GM12878 (cell line): Measurements from ENCODE around the gene RBSN. TPM values are rescaled to one million over a fixed set of nuclear protein-coding genes. Genes with fewer than 3 reads are reported as not detected.
A peak's percentile ranks its signal among the peaks of the same experiment; 100 is the strongest.

Source experiments
- ATF2 ChIP-seq: IDR thresholded peaks from 2 replicates; pipeline ENCODE4 v1.6.1; 2012; ENCODE audit warnings: low read length, inconsistent platforms
- ATF7 ChIP-seq: fragments of 450-650 bp; IDR thresholded peaks from 2 replicates; pipeline ENCODE4 v1.6.1; 2016; ENCODE audit warnings: low read depth, mild to moderate bottlenecking
- CBX3 ChIP-seq: fragments of 200-600 bp; sonication (generic); IDR thresholded peaks from 2 replicates; pipeline ENCODE4 v1.6.1; 2016; ENCODE audit warnings: low read depth, borderline replicate concordance
- FOXM1 ChIP-seq: IDR thresholded peaks from 2 replicates; pipeline ENCODE4 v1.6.1; 2012; ENCODE audit warnings: low read depth, mild to moderate bottlenecking, inconsistent platforms, low read length, moderate library complexity
- GATAD2B ChIP-seq: fragments of 450-650 bp; conservative IDR thresholded peaks from 2 replicates; pipeline ENCODE4 v1.6.1; 2017; ENCODE audit warnings: low read depth, mild to moderate bottlenecking, moderate library complexity
- HCFC1 ChIP-seq: fragments of 150-350 bp; IDR thresholded peaks from 2 replicates; pipeline ENCODE4 v1.6.1; 2014; ENCODE audit warnings: low read length
- IKZF2 ChIP-seq, 2 experiments: fragments of 450-650 bp; IDR thresholded peaks; 2 replicates each; pipeline ENCODE4 v1.6.1; 2017; ENCODE audit warnings: mild to moderate bottlenecking in 2 of 2, moderate library complexity in 2 of 2
- JUNB ChIP-seq: IDR thresholded peaks from 2 replicates; pipeline ENCODE4 v1.6.1; 2016; ENCODE audit warnings: antibody characterized with exemption, mild to moderate bottlenecking
- PAX5 ChIP-seq: IDR thresholded peaks from 2 replicates; pipeline ENCODE4 v1.6.1; 2011; ENCODE audit warnings: low read depth, low read length, borderline replicate concordance
- POLR2A ChIP-seq: IDR thresholded peaks from 2 replicates; pipeline ENCODE4 v1.6.1; 2011; ENCODE audit warnings: low read depth, mild to moderate bottlenecking, low read length
- POLR2AphosphoS2 ChIP-seq: IDR thresholded peaks from 2 replicates; pipeline ENCODE4 v1.6.1; 2011; ENCODE audit warnings: low read depth, mild to moderate bottlenecking, low read length, improper control_type of control experiment, moderate library complexity
- SIN3A ChIP-seq: IDR thresholded peaks from 2 replicates; pipeline ENCODE4 v1.6.1; 2012; ENCODE audit warnings: low read depth, low read length, improper control_type of control experiment
- SUZ12 ChIP-seq: fragments of 200-600 bp; sonication (generic); IDR thresholded peaks from one replicate; pipeline ENCODE4 v1.6.1; 2018; ENCODE audit warnings: antibody characterized with exemption, mild to moderate bottlenecking; ENCODE audit not compliant: unreplicated experiment
- ZBTB11 ChIP-seq: fragments of 450-650 bp; formaldehyde crosslinking; IDR thresholded peaks from 2 replicates; pipeline ENCODE4 v1.5.0; 2022; ENCODE audit warnings: mild to moderate bottlenecking, missing genetic modification characterization
- ZNF687 ChIP-seq: fragments of 450-650 bp; IDR thresholded peaks from 2 replicates; pipeline ENCODE4 v1.6.1; 2017; ENCODE audit warnings: mild to moderate bottlenecking, moderate library complexity
- polyA plus RNA-seq, 11 experiments: library from polyadenylated mRNA; depleted of rRNA in 4 of 11; unstranded in 6 of 11; stranded (reverse) in 5 of 11; fragments of >200 nt; fragmentation: Nextera tagmentation in 4 of 11; fragmentation: Illumina TruSeq in 1 of 11; extraction: Ambion mirVana in 4 of 11; extraction: Trizol in 1 of 11; gene quantifications; 1 replicate in 1 of 11; 2 replicates in 10 of 11; pipeline versions ENCODE4 v1.2.1 to v1.2.3, GENCODE V29; 2011 to 2016; ENCODE audit warnings: inconsistent platforms in 2 of 11, missing spikeins in 2 of 11, low read depth in 1 of 11
- total RNA-seq, 4 experiments: library from RNA; depleted of rRNA in 3 of 4; stranded (reverse); fragments of >200 nt in 3 of 4; fragmentation: Illumina TruSeq in 1 of 4; extraction: Trizol in 1 of 4; gene quantifications; 2 replicates each; pipeline versions ENCODE4 v1.2.1 to v1.2.3, GENCODE V29; 2013 to 2021
- TF ChIP-seq, protein P1 (sequence below): fragments of 450-650 bp; IDR thresholded peaks from 2 replicates; pipeline ENCODE4 v1.6.1; 2017; ENCODE audit warnings: mild to moderate bottlenecking
- TF ChIP-seq, protein P2 (sequence below): IDR thresholded peaks from 2 replicates; pipeline ENCODE4 v1.6.1; 2012; ENCODE audit warnings: low read depth, low read length, improper control_type of control experiment
- TF ChIP-seq, protein P3 (sequence below): fragments of 450-650 bp; IDR thresholded peaks from 2 replicates; pipeline ENCODE4 v1.6.1; 2016; ENCODE audit warnings: mild to moderate bottlenecking

RBSN gene
- total and polyA plus RNA-seq, 10 of the 15 experiments (the other 5 are each of a cell fraction or from before 2014, with no cell fraction given): 2.0 to 17.5 (median 10.5) TPM

DNA sequence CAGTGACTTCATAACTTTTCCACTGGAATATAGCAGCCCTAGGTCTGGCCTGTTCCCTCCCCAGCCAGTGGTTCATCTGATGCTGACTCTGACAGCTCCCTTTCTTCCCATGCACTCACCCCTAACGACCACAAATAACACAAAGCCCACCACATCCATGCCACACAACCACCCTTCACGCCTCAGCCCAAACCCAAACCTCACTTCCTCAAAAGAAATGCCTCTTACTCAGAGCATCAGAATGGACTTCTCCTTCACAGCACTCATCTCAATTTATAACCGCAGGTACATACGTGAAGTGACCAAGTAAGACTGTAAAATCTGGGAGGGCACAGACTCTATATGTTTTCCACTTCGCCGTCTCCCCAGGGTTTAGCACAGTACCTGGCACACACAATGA is 1.1 kb downstream of the RBSN start (continued):
- TF ChIP-seq GATAD2B: peak; percentile 54; the same call in 1 of the 2 replicates
- TF ChIP-seq, protein P1, sequence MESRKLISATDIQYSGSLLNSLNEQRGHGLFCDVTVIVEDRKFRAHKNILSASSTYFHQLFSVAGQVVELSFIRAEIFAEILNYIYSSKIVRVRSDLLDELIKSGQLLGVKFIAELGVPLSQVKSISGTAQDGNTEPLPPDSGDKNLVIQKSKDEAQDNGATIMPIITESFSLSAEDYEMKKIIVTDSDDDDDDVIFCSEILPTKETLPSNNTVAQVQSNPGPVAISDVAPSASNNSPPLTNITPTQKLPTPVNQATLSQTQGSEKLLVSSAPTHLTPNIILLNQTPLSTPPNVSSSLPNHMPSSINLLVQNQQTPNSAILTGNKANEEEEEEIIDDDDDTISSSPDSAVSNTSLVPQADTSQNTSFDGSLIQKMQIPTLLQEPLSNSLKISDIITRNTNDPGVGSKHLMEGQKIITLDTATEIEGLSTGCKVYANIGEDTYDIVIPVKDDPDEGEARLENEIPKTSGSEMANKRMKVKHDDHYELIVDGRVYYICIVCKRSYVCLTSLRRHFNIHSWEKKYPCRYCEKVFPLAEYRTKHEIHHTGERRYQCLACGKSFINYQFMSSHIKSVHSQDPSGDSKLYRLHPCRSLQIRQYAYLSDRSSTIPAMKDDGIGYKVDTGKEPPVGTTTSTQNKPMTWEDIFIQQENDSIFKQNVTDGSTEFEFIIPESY: 0 out of 2 replicates have a peak, but pooled peaks have one; percentile 40
- TF ChIP-seq FOXM1: peak; percentile 19; the same call in 1 of the 2 replicates
- TF ChIP-seq PAX5: peak; percentile 65; the same call in 1 of the 2 replicates
- TF ChIP-seq IKZF2 (IDR thresholded peaks at IDR 0.05): peak; percentile 91 to 93
- TF ChIP-seq POLR2AphosphoS2: no peak
- TF ChIP-seq, protein P2, sequence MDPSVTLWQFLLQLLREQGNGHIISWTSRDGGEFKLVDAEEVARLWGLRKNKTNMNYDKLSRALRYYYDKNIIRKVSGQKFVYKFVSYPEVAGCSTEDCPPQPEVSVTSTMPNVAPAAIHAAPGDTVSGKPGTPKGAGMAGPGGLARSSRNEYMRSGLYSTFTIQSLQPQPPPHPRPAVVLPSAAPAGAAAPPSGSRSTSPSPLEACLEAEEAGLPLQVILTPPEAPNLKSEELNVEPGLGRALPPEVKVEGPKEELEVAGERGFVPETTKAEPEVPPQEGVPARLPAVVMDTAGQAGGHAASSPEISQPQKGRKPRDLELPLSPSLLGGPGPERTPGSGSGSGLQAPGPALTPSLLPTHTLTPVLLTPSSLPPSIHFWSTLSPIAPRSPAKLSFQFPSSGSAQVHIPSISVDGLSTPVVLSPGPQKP: no peak
- no peak for TF ChIP-seq ZNF687
- no peak for TF ChIP-seq JUNB
- TF ChIP-seq ZBTB11 (CRISPR knock-in tag): no peak
- no peak for TF ChIP-seq ATF2
- no peak for TF ChIP-seq POLR2A
- TF ChIP-seq ATF7: no peak
- TF ChIP-seq CBX3: no peak
- TF ChIP-seq, protein P3, sequence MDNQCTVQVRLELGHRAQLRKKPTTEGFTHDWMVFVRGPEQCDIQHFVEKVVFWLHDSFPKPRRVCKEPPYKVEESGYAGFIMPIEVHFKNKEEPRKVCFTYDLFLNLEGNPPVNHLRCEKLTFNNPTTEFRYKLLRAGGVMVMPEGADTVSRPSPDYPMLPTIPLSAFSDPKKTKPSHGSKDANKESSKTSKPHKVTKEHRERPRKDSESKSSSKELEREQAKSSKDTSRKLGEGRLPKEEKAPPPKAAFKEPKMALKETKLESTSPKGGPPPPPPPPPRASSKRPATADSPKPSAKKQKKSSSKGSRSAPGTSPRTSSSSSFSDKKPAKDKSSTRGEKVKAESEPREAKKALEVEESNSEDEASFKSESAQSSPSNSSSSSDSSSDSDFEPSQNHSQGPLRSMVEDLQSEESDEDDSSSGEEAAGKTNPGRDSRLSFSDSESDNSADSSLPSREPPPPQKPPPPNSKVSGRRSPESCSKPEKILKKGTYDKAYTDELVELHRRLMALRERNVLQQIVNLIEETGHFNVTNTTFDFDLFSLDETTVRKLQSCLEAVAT: peak; percentile 93
- no peak for TF ChIP-seq SUZ12
- TF ChIP-seq HCFC1: no peak
- TF ChIP-seq SIN3A: no peak
